Liver (tissue), 9 donors: ENCODE results near the gene FSD1L. TPM values are rescaled to one million over a fixed set of nuclear protein-coding genes. Genes with fewer than 3 reads are reported as not detected.

Experiments
- DNase-seq: peaks from one replicate; pipeline ENCODE4 v3.0.0-alpha.2; 2017; ENCODE audit warnings: low spot score
- H3K27ac ChIP-seq, 2 donors: one replicate each; pipeline ENCODE4 v1.7.0; 2013; ENCODE audit warnings: inconsistent platforms in 2 of 2, low read length in 2 of 2, control low read depth in 1 of 2, low read depth in 1 of 2, mild to moderate bottlenecking in 1 of 2
- H3K27me3 ChIP-seq, 4 donors: one replicate each; pipeline versions ENCODE4 v1.6.1 to v1.7.0; 2013; ENCODE audit warnings: low read length in 3 of 4, inconsistent platforms in 1 of 4, mild to moderate bottlenecking in 1 of 4, moderate library complexity in 1 of 4; ENCODE audit not compliant: control insufficient read depth in 4 of 4, insufficient read depth in 4 of 4
- H3K36me3 ChIP-seq, 4 donors: one replicate each; pipeline versions ENCODE4 v1.6.1 to v1.7.0; 2013; ENCODE audit warnings: low read length in 3 of 4, mild to moderate bottlenecking in 3 of 4, low read depth in 1 of 4, moderate library complexity in 1 of 4; ENCODE audit not compliant: control insufficient read depth in 4 of 4, insufficient read depth in 3 of 4
- H3K4me1 ChIP-seq, 4 donors: one replicate each; pipeline versions ENCODE4 v1.6.1 to v1.7.0; 2013; ENCODE audit warnings: low read length in 3 of 4, mild to moderate bottlenecking in 3 of 4, moderate library complexity in 1 of 4; ENCODE audit not compliant: control insufficient read depth in 4 of 4, insufficient read depth in 4 of 4
- H3K4me3 ChIP-seq, 3 donors: one replicate each; pipeline versions ENCODE4 v1.6.1 to v1.7.0; 2013; ENCODE audit warnings: low read length in 3 of 3, control low read depth in 1 of 3, low read depth in 1 of 3, mild to moderate bottlenecking in 1 of 3
- H3K9ac ChIP-seq, 2 donors: one replicate each; pipeline ENCODE4 v1.7.0; 2013; ENCODE audit warnings: low read length in 2 of 2, mild to moderate bottlenecking in 2 of 2, moderate library complexity in 2 of 2, control low read depth in 1 of 2, low read depth in 1 of 2
- H3K9me3 ChIP-seq, 4 donors: one replicate each; pipeline versions ENCODE4 v1.6.1 to v1.7.0; 2013; ENCODE audit warnings: low read length in 3 of 4; ENCODE audit not compliant: control insufficient read depth in 4 of 4
- ATF3 ChIP-seq: IDR thresholded peaks from 2 replicates; pipeline ENCODE4 v1.6.1; 2016; ENCODE audit warnings: antibody characterized with exemption
- CTCF ChIP-seq: fragments of 150-350 bp; IDR thresholded peaks from 2 replicates; pipeline ENCODE4 v1.5.1; 2017; ENCODE audit warnings: improper control_type of control experiment, low read depth, low read length; ENCODE audit not compliant: missing input control
- EGR1 ChIP-seq, 2 donors: IDR thresholded peaks; 2 replicates each; pipeline ENCODE4 v1.6.1; 2016 to 2018; ENCODE audit warnings: antibody characterized with exemption in 2 of 2, low read depth in 2 of 2
- FOXA1 ChIP-seq: IDR thresholded peaks from 2 replicates; pipeline ENCODE4 v1.6.1; 2016; ENCODE audit warnings: antibody characterized with exemption
- FOXA2 ChIP-seq: IDR thresholded peaks from 2 replicates; pipeline ENCODE4 v1.6.1; 2016; ENCODE audit warnings: antibody characterized with exemption
- GABPA ChIP-seq, 2 donors: IDR thresholded peaks in 1 of 2; conservative IDR thresholded peaks in 1 of 2; 2 replicates each; pipeline ENCODE4 v1.6.1; 2016; ENCODE audit warnings: antibody characterized with exemption in 2 of 2, mild to moderate bottlenecking in 1 of 2, moderate library complexity in 1 of 2
- HNF4A ChIP-seq, 2 donors: conservative IDR thresholded peaks; 2 replicates each; pipeline ENCODE4 v1.6.1; 2016; ENCODE audit warnings: antibody characterized with exemption in 2 of 2, mild to moderate bottlenecking in 2 of 2
- HNF4G ChIP-seq: IDR thresholded peaks from 2 replicates; pipeline ENCODE4 v1.6.1; 2016; ENCODE audit warnings: antibody characterized with exemption
- JUND ChIP-seq, 2 donors: IDR thresholded peaks; 2 replicates each; pipeline ENCODE4 v1.6.1; 2016; ENCODE audit warnings: antibody characterized with exemption in 2 of 2
- MAX ChIP-seq: IDR thresholded peaks from 2 replicates; pipeline ENCODE4 v1.6.1; 2016; ENCODE audit warnings: antibody characterized with exemption
- NR2F2 ChIP-seq: IDR thresholded peaks from 2 replicates; pipeline ENCODE4 v1.6.1; 2016; ENCODE audit warnings: antibody characterized with exemption
- RAD21 ChIP-seq, 2 donors: IDR thresholded peaks; 2 replicates each; pipeline ENCODE4 v1.6.1; 2016; ENCODE audit warnings: antibody characterized with exemption in 2 of 2, mild to moderate bottlenecking in 2 of 2
- REST ChIP-seq: IDR thresholded peaks from 2 replicates; pipeline ENCODE4 v1.6.1; 2016; ENCODE audit warnings: antibody characterized with exemption, mild to moderate bottlenecking
- RXRA ChIP-seq, 2 donors: IDR thresholded peaks; 2 replicates each; pipeline ENCODE4 v1.6.1; 2017 to 2018; ENCODE audit warnings: antibody characterized with exemption in 2 of 2, mild to moderate bottlenecking in 1 of 2
- SP1 ChIP-seq: IDR thresholded peaks from 2 replicates; pipeline ENCODE4 v1.6.1; 2018; ENCODE audit warnings: antibody characterized with exemption, mild to moderate bottlenecking
- TAF1 ChIP-seq: conservative IDR thresholded peaks from 2 replicates; pipeline ENCODE4 v1.6.1; 2016; ENCODE audit warnings: antibody characterized with exemption, mild to moderate bottlenecking
- YY1 ChIP-seq: IDR thresholded peaks from 2 replicates; pipeline ENCODE4 v1.6.1; 2016; ENCODE audit warnings: antibody characterized with exemption, mild to moderate bottlenecking
- WGBS: extraction: QIAGEN DNeasy Blood & Tissue Kit; methylation state at CpG from one replicate; pipeline ENCODE4 v1.1.7; 2013; 5-methylcytosine and 5-hydroxymethylcytosine counted together
- polyA plus RNA-seq, 2 donors: library from polyadenylated mRNA; stranded (reverse) in 1 of 2; unstranded in 1 of 2; fragments of 200-250 nt in 1 of 2; fragments of >200 nt in 1 of 2; fragmentation: Nextera tagmentation in 1 of 2; extraction: Ambion mirVana in 1 of 2; gene quantifications; one replicate each; pipeline versions ENCODE4 v1.2.1 to v1.2.3, GENCODE V29; 2013 to 2015
- total RNA-seq, 2 donors: library from RNA; depleted of rRNA; stranded (reverse); fragments of >200 nt; gene quantifications; one replicate each; pipeline ENCODE4 v1.2.3, GENCODE V29; 2014
- TF ChIP-seq, protein P1 (sequence below): IDR thresholded peaks from 2 replicates; pipeline ENCODE4 v1.6.1; 2016; ENCODE audit warnings: antibody characterized with exemption
- donor health status: healthy.
- donor health status: healthy.
- donor health status: healthy.
- donor health status: healthy.
- donor health status: healthy.

The FSD1L gene
- total and polyA plus RNA-seq, 4 donors, result 0.38 to 3.6 (median 1.9) TPM

- WGBS, result under 1% methylated on average over 49 of the region's 49 CpGs
Observed at GRCh38 chr9:105557804-105558610, 110.2 kb downstream of the FSD1L start, which contains the start of gene FKTN. TSS of gene FKTN (plus strand) at chr9:105558131. CDS start at chr9:105575033, 16,902 bp downstream.

More at GRCh38 chr9:105557804-105558610, 110.2 kb downstream of the FSD1L start, which contains the start of gene FKTN:
- peaks cover 0 to 9% (median 5%) of the 10 kb centered on the region in 4 donors for H3K4me1 ChIP-seq
- TF ChIP-seq FOXA1, result peak; percentile 41
- TF ChIP-seq REST, result peak; percentile 91
- peak; percentile 20 for TF ChIP-seq SP1
- no peak for TF ChIP-seq CTCF
- TF ChIP-seq EGR1 (IDR thresholded peaks at IDR 0.05; ENCODE audit: low read depth in 2 of 2), result no peak
- TF ChIP-seq TAF1, result no peak
- TF ChIP-seq YY1, result peak; percentile 88
- TF ChIP-seq, protein P1, sequence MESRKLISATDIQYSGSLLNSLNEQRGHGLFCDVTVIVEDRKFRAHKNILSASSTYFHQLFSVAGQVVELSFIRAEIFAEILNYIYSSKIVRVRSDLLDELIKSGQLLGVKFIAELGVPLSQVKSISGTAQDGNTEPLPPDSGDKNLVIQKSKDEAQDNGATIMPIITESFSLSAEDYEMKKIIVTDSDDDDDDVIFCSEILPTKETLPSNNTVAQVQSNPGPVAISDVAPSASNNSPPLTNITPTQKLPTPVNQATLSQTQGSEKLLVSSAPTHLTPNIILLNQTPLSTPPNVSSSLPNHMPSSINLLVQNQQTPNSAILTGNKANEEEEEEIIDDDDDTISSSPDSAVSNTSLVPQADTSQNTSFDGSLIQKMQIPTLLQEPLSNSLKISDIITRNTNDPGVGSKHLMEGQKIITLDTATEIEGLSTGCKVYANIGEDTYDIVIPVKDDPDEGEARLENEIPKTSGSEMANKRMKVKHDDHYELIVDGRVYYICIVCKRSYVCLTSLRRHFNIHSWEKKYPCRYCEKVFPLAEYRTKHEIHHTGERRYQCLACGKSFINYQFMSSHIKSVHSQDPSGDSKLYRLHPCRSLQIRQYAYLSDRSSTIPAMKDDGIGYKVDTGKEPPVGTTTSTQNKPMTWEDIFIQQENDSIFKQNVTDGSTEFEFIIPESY, result peak; percentile 32
- TF ChIP-seq NR2F2, result no peak
- TF ChIP-seq RXRA (IDR thresholded peaks at IDR 0.05), result peak; percentile 13 to 63
- TF ChIP-seq FOXA2, result no peak
- TF ChIP-seq GABPA (IDR thresholded peaks at IDR 0.05 in 1 of 2, conservative IDR thresholded peaks at IDR 0.05 in 1 of 2), result peak in 1 of 2 donors; percentile 33
- TF ChIP-seq HNF4A (conservative IDR thresholded peaks at IDR 0.05), result no peak
- peak; percentile 24 to 45 for TF ChIP-seq RAD21 (IDR thresholded peaks at IDR 0.05)
- no peak for TF ChIP-seq ATF3
- TF ChIP-seq HNF4G, result no peak
- peak; percentile 78 for TF ChIP-seq MAX
- no peak for TF ChIP-seq JUND (IDR thresholded peaks at IDR 0.05)
- no peaks in the 10 kb centered on the region for H3K27me3 ChIP-seq
- no peaks in the 10 kb centered on the region for H3K36me3 ChIP-seq
- H3K9ac ChIP-seq, result peak within 1 kb of the TSS; percentile 35 to 57
- peak within 1 kb of the TSS; percentile 88 to 96 (median 96) for H3K4me3 ChIP-seq
- DNase-seq, result peak; percentile 82
- H3K9me3 ChIP-seq, result peaks cover 0 to 3% (median 0%) of the 10 kb centered on the region in 4 donors
- peak within 1 kb of the TSS; percentile 2 to 42 for H3K27ac ChIP-seq
